GM18505 (cell line): ENCODE data around the gene OSBPL9.
"Not testable (repeated sequence)": the region's sequence is repeated elsewhere in the genome, so short reads cannot be mapped to it uniquely, and the experiment has no call there.

Source experiments
- ATAC-seq: cut with Tn5 transposase; IDR thresholded peaks from one replicate; pipeline ENCODE4 v1.9.1; 2021; ENCODE audit not compliant: unreplicated experiment
- POLR2A ChIP-seq: IDR thresholded peaks from 4 replicates; pipeline ENCODE4 v1.6.1; 2011; ENCODE audit warnings: borderline replicate concordance; ENCODE audit not compliant: insufficient read depth, insufficient read length; ENCODE audit errors: extremely low read depth

The OSBPL9 gene

DNA sequence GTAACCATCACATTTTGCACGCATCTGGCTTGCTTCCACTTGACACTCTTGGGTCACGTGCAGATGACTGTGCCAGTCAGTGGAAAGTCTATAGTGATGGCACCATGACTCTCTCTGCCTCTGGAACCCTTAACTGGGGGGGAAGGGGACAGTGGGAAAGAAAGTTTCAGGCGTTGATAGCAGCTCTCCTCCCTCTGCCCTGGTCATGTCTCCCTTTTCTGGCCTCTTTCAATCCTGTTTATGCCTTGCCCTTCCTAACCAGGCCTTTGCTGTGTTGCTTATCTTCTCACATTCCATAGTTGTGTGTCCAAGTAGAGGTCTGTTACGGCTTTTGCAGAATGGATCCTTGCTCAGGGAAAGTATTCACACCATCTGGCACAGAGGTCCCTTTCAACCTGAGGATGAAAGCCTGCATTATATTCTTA lies 168.1 kb downstream of the OSBPL9 start:
- TF ChIP-seq POLR2A = no peak
- no peak for ATAC-seq

DNA sequence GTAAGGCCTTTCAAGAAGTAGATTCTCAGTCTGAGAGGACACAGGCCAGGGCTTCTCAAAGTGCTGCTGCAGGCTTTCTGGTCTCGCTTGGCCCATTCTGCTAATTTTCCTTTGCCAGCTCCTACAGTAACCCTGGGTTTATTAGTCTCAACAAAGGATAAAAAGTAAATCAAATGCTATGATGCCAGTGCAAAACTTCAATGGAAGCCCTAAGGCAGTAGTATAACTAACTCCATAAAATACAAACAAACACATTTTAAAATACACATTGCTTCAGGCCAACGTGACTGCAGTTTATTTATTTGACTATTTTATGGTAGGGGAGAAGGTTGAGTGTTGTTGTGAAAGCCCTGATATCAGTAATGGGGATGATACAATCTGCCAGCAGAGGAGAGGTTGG lies 172.0 kb downstream of the OSBPL9 start:
- TF ChIP-seq POLR2A = no peak
- no peak for ATAC-seq

DNA sequence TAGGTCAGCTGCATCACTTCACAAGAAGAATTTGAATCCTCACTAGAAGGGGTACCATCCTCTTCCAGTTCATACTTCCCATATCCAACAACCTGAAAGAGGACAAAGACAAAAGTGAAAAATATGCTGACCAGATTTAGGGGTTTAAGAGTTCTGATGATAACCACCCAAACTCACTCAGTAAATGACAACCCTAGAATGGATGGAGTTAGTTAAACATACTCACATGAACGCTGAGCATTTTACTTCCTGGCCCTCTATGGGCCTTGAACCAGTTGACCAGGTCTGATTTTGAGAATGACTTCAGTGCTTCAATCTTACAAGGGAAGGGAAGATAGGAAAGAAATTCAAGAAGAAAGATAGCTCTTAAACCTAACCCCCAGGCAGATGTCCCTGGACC lies 172.4 kb downstream of the OSBPL9 start:
- TF ChIP-seq POLR2A = no peak
- no peak for ATAC-seq

GRCh38 chr1:51790385-51790784 lies 173.5 kb downstream of the OSBPL9 start:
- no peak for TF ChIP-seq POLR2A

DNA sequence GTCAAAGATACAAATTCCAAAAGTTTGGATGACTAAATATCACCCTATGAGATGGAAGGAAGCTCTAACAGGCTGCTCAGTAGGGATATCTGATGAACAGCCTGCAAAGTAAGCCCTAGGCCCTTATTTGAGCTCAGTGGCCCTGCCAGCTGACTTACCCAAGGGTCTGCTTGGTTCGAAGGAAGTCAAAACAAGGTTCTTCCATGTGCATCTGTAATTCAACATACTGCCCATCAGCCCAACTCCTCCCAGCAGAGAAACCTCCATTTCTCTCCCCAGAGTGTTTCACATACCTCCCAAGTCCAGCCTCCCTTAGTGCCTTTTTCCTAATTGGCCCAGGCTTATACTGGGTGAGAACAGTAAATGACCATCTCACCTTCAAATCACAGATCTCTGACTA lies 175.0 kb downstream of the OSBPL9 start:
- ATAC-seq = no peak

More at GRCh38 chr1:51790385-51790784, 173.5 kb downstream of the OSBPL9 start:
- ATAC-seq = no peak

DNA sequence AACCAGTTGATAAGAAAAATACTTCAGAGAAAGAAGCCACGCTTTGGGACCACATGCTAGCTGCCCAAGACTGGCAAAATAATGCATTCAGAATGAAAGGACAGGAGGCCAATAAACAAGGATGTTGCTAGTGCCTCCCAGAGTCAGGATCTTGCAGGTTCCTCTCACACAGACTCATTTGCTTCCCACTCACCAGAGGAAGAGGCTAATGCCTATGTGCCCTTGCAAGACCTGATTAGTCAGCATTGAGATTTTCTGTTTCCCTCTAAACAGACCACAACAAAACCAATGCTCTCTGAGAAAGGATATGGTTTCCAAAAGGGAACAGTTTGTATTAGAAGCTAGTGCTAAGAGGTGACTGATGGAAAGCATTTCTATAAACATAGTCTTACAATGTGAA lies 176.0 kb downstream of the OSBPL9 start:
- ATAC-seq = no peak
- TF ChIP-seq POLR2A = no peak

More for the DNA sequence above, 175.0 kb downstream of the OSBPL9 start:
- peak; percentile 44 for TF ChIP-seq POLR2A

DNA sequence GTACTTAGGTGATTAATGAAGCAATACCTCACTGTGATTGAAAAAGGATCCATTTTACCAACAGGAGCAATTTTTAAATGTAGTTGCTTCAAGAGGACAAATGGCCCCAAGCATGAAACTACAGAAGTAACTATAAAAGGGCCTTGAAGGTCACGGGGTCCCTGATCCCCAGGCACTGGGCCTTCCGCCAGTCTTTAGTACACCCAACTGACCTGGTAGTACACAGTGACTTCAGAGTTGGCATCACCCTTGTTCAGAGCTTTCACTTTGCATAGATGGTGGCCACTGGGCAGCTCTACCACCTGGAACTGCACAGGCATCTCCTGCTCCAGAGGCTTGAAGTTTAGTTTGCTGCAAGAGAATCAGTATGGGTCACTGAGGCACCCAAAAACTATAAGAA lies 177.4 kb downstream of the OSBPL9 start:
- TF ChIP-seq POLR2A = no peak
- no peak for ATAC-seq

GRCh38 chr1:51794868-51795267 lies 178.0 kb downstream of the OSBPL9 start:
- no peak for ATAC-seq
- no peak for TF ChIP-seq POLR2A

DNA sequence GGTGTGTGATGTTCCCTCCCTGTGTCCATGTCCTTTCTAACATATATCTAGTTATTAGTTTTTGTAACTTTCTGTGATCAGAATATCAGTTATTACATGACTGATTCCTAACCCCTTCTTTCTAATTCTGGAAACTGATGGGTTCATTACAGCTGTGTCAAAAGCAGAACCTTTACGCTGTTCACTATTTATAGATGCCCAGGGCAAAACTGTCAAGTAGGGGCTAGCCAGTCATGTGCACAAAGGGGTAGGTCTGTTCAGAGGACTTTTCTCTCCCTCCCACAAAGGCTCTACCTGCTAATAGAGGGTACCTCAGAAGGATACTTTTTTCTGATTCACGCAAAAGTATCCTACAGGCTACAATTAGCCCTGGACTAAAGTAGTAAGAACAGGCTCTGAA lies 182.5 kb downstream of the OSBPL9 start:
- no peak for ATAC-seq
- TF ChIP-seq POLR2A = no peak

DNA sequence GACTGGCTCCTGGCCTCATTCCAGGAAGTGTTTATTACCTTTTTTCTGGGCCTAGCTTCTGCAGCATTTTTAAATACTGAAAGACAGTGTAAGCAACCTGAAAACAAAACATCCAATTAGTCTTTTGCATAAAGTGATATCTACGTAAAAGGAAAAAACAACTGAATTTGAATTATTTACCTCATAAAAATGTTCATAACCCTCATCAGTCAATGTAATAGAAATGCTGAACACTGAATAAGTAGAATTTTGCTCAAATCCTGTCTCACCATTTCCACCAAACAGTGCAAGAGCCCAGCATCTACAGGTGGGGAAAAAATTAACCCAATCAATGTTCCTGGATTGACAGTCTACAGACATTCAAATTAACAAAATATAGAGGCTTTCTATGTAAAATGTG lies 197.6 kb downstream of the OSBPL9 start:
- no peak for TF ChIP-seq POLR2A
- no peak for ATAC-seq

DNA sequence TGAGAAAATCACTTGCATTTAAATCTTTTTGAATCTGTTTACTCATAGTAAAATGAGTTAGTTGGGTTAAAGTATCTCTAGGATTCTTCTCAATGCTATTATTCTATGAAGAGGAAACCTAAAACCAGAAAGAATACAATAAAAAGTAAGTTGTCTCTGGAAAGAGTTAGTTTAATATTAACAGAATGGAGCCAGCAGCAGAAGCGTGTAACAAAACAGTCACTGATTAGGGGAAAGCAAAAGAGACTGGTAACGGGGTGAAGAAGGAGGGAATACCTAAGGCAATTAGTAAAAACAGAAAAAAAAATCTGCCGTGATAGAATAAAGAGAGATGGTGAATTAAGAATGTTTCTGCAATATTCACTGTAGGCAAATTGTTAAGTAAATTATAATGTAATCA lies 201.6 kb downstream of the OSBPL9 start:
- TF ChIP-seq POLR2A = no peak
- ATAC-seq = no peak

DNA sequence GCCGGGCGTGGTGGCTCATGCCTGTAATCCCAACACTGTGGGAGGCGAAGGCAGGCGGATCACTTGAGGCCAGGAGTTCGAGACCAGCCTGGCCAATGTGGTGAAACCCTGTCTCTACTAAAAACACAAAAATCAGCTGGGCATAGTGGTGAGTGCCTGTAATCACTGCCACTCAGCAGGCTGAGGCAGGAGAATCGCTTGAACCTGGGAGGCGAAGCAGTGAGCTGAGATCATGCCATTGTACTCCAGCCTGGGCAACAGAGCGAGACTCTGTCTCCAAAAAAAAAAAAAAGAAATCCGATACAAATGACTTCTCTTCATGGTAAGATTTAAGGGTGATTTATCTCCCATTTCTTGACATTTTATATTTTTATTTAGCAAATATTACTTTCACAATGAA lies 202.1 kb downstream of the OSBPL9 start:
- ATAC-seq = not testable (repeated sequence)

DNA sequence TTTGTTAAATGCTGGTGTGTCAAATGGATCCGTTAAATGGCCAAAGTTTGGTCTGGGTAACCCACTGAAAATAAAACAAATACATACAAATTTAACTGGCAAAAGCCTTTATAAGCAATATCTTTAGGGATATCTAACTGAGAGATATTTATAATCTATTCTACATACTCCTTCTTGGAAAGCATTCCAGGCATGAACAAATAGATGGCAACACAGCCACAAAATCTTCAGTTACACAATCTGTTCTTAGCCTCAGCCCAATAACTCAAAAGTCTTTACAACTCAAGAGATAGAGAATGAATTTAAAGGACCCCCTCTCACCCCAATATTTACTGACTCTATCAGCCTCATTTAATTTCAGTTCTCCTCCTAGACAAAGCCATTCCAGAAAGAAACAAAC lies 202.9 kb downstream of the OSBPL9 start:
- no peak for TF ChIP-seq POLR2A
- ATAC-seq = no peak

DNA sequence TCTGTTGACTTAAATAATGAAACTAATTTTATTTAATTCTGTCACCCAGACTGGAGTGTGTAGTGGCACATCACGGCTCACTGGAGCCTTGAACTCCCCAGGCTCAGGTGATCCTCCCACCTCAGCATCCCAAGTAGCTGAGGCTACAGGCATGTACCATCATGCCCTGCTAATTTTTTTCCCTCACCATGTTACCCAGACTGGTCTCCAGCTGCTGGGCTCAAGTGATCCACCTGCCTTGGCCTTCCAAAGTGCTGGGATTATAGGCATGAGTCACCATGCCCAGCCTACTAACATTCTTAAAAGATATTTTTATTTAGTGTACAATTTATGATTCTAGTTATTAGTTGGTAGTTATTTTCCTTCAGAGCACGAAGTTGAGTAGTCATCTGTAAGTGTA lies 212.2 kb downstream of the OSBPL9 start:
- TF ChIP-seq POLR2A = no peak
- no peak for ATAC-seq

GRCh38 chr1:51833700-51834099 lies 216.8 kb downstream of the OSBPL9 start:
- TF ChIP-seq POLR2A = no peak
- no peak for ATAC-seq
